Activated CD8-positive, alpha-beta memory T cell treated with anti-CD3 and anti-CD28 coated beads for 36 hours (primary cell): Measurements from ENCODE around the gene UBXN10. TPM values are rescaled to one million over a fixed set of nuclear protein-coding genes. Genes with fewer than 3 reads are reported as not detected.

Source experiments
- CTCF ChIA-PET: fragments of 350-600 bp; sonication (Branson Sonifier 250); formaldehyde crosslinking; loops from one replicate; lab custom pipeline; 2021; ENCODE audit warnings: antibody characterized with exemption; lab: Charles Lee
- POLR2A ChIA-PET: fragments of 350-600 bp; sonication (Branson Sonifier 250); formaldehyde crosslinking; loops from one replicate; lab custom pipeline; 2021; ENCODE audit warnings: antibody characterized with exemption; lab: Charles Lee
- total RNA-seq, 2 experiments: library from RNA; stranded (reverse); gene quantifications; one replicate each; pipeline ENCODE4 v1.2.3, GENCODE V29; 2021

Gene UBXN10
- under 1 TPM; 0.59 to 0.78 TPM for total RNA-seq

- POLR2A ChIA-PET, result interaction anchor here (0.6 kb wide), 1 partner anchor 14 kb away, joined by 3 read pairs; no protein-coding TSS in a partner anchor
- CTCF ChIA-PET, result no interaction called here
Observed at GRCh38 chr1:20185834-20186782, at the start of gene UBXN10, which contains the start of gene PLA2G2C. UBXN10 (plus strand) TSS chr1:20186096; CDS start chr1:20190562, 4,466 bp downstream. PLA2G2C (minus strand) TSS chr1:20186518; CDS start chr1:20177363, 9,155 bp downstream.

GRCh38 chr1:20136249-20136648, 49.6 kb upstream of the UBXN10 start:
- ChIA-PET POLR2A (no interaction called here), CTCF (no interaction called here)

GRCh38 chr1:20137055-20137454, 48.8 kb upstream of the UBXN10 start:
- ChIA-PET POLR2A (no interaction called here), CTCF (no interaction called here)

GRCh38 chr1:20137604-20138003, 48.3 kb upstream of the UBXN10 start:
- ChIA-PET POLR2A (no interaction called here), CTCF (no interaction called here)

GRCh38 chr1:20138346-20138745, 47.5 kb upstream of the UBXN10 start:
- CTCF ChIA-PET, result no interaction called here
- POLR2A ChIA-PET, result no interaction called here

- ChIA-PET POLR2A (no interaction called here), CTCF (no interaction called here)
Observed at GRCh38 chr1:20138961-20139550, 46.8 kb upstream of the UBXN10 start, which contains the start of gene PLA2G2F. PLA2G2F (plus strand) TSS chr1:20139323; CDS start chr1:20139428, 105 bp downstream.

GRCh38 chr1:20139776-20140612, 45.9 kb upstream of the UBXN10 start:
- CTCF ChIA-PET, result no interaction called here
- POLR2A ChIA-PET, result no interaction called here

- POLR2A ChIA-PET, result no interaction called here
- CTCF ChIA-PET, result no interaction called here
Observed at GRCh38 chr1:20141001-20141400, 44.9 kb upstream of the UBXN10 start.

GRCh38 chr1:20141466-20141865, 44.4 kb upstream of the UBXN10 start:
- POLR2A ChIA-PET, result no interaction called here
- CTCF ChIA-PET, result no interaction called here

GRCh38 chr1:20142001-20142710, 43.7 kb upstream of the UBXN10 start:
- POLR2A ChIA-PET, result no interaction called here
- CTCF ChIA-PET, result no interaction called here

- ChIA-PET CTCF (no interaction called here), POLR2A (interaction anchor here (0.6 kb wide), 1 partner anchor 15 kb away, joined by 5 read pairs; no protein-coding TSS in a partner anchor)
Observed at GRCh38 chr1:20143318-20143717, 42.6 kb upstream of the UBXN10 start.

GRCh38 chr1:20143734-20144565, 41.9 kb upstream of the UBXN10 start:
- ChIA-PET CTCF (no interaction called here), POLR2A (no interaction called here)

- ChIA-PET CTCF (no interaction called here), POLR2A (no interaction called here)
Observed at GRCh38 chr1:20147846-20148570, 37.9 kb upstream of the UBXN10 start.

- POLR2A ChIA-PET, result no interaction called here
- CTCF ChIA-PET, result no interaction called here
Observed at GRCh38 chr1:20148571-20149500, 37.1 kb upstream of the UBXN10 start.

GRCh38 chr1:20149601-20150325, 36.1 kb upstream of the UBXN10 start:
- ChIA-PET CTCF (interaction anchor here (1.3 kb wide), 1 partner anchor 63 kb away, joined by 3 read pairs; no protein-coding TSS in a partner anchor), POLR2A (no interaction called here)

- CTCF ChIA-PET, result interaction anchor here (1.3 kb wide), 1 partner anchor 63 kb away, joined by 3 read pairs; no protein-coding TSS in a partner anchor
- POLR2A ChIA-PET, result no interaction called here
Observed at GRCh38 chr1:20150326-20150705, 35.6 kb upstream of the UBXN10 start.
